ENCODE data around the gene NRXN3.

GRCh38 chr14:79493081-79493645 is 1323.0 kb downstream of the NRXN3 start:
- no peak for TF ChIP-seq CTCF (IDR thresholded peaks at IDR 0.05)
- no peak for TF ChIP-seq POLR2A (IDR thresholded peaks at IDR 0.05)
